NCI-H2107 treated with DMSO at 0.1 percent for 48 hours (cell line): ENCODE data around the gene THAP3.

ENCODE experiments used
- DNase-seq: peaks from one replicate; lab custom pipeline; 2025; ENCODE audit not compliant: unreplicated experiment; lab: John Stamatoyannopoulos, UW

The THAP3 gene

DNA sequence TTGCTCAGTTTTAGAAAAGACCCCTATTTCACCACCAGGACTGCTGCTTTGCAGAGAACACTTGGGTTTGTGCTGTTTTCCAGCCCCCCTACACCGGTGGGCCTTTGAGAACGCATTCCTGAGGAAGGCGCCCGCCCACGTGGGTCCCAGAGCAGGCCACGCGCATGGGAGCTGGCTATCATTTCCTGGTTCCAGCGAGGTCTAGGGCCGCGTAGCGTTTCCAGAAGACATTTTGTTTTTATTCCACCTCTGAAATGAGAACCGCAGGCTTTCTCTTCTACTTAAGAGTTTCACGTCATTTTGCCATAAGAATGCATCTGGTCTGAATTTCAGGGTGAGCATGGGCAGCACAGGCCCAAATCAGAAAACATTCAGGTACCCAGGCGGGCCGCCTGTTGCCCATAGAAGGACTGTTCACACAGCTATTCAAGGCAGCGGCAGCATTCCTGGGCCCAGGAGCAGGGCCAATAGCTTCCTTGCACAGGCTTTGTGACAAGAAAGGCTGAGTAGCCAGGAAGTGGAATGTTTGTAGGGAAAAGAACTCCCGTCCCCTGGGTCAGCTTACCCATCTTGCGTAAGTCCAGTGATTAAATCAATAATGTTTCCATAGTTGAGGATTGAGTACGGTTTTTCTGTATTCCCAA lies 20.6 kb upstream of the THAP3 start:
- no peak for DNase-seq

- no peak for DNase-seq
Measured at GRCh38 chr1:6612641-6613360, 11.9 kb upstream of the THAP3 start.

- peak; percentile 23 for DNase-seq
Measured at GRCh38 chr1:6613361-6614018, 11.2 kb upstream of the THAP3 start, which contains the start of gene PHF13. Gene PHF13 (plus strand): TSS chr1:6613731. CDS start chr1:6614067, 336 bp downstream.

DNA sequence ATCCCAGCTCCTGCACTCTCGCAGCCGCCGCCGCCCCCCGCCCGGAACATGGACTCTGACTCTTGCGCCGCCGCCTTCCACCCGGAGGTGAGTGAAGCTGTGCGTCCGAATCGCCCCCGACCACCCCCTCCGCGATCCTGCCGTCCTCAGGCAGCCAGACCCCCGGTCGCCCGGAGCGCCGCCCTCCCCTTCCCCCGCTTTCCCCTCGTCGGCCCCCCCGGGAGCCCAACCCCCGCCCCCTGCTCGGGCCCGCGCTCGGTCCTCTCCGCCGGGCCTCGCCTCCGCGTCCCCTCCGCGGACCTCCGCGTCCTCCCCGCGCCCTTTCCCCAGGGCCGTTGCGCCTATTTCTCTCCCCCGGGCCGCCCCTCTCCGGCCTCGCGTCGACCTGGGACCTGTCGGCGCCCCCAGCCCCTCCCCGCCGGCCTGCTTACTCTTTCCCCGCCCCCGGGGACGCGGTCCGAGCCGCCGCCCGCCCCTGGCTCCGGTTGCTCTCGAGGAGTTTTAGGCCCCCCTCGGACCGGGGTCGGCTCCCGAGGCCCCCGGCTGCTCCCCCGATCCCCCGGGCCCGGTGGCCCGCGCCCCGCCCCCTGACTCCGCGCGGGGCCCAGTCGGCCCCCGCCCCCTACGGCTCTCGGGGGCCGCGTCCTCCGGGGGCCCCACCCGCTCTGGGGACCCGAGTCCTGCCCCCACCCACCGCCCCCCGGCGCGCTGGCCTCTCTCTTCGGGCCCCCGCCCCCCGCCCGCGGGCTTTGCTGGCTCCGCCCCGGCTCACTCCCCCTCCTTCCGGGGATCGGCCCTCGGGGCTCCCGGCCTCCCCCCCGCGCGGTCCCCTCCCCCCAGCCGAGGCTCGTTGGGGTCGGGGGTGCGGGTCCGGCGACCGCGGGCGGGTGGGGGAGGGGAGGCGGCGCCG lies 10.4 kb upstream of the THAP3 start:
- DNase-seq, result no peak

GRCh38 chr1:6614929-6615785 lies 9.5 kb upstream of the THAP3 start:
- DNase-seq, result no peak

GRCh38 chr1:6619045-6619444 lies 5.6 kb upstream of the THAP3 start:
- DNase-seq, result no peak

DNA sequence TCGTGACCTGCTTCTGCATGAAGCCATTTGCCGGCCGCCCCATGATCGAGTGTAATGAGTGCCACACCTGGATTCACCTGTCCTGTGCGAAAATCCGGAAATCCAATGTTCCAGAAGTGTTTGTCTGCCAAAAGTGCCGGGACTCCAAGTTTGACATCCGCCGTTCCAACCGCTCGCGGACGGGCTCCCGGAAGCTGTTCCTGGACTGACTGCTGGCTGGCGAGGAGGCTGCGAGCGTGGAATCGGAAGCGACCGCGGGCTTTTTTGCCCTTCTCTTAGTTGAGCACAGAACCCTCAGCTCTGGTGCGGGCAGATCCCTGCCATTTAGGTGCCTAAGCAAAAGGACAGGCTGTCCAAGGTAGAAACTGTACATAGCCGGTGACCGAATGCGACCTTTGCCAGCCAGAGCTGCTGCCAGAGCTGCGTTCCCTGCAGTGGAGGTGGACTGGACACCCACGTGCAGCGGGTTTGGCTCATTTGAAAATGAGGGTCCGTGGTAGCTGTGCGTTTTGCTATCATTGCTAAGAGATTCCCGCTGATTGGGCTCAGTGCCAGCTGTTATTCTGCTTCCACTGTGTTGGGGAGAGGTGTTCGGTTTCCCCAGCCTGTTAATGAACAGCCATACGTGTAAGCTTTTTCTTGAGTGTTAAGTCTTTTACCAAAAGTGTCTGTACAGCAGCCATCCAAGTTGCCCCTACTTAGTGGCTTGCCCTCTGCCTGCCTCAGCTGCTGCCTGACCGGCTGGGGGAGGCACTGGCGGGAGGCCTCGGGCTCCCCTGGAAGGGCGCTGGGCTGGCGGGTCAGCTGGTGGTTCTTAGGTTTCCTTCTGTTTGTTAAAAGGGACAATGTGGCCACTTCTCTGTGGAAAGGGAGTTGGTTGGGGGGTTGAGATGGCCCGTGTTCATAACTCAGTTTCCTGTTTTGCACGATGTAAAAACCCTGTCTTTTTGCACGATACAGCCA lies 3.0 kb upstream of the THAP3 start:
- DNase-seq, result no peak

DNA sequence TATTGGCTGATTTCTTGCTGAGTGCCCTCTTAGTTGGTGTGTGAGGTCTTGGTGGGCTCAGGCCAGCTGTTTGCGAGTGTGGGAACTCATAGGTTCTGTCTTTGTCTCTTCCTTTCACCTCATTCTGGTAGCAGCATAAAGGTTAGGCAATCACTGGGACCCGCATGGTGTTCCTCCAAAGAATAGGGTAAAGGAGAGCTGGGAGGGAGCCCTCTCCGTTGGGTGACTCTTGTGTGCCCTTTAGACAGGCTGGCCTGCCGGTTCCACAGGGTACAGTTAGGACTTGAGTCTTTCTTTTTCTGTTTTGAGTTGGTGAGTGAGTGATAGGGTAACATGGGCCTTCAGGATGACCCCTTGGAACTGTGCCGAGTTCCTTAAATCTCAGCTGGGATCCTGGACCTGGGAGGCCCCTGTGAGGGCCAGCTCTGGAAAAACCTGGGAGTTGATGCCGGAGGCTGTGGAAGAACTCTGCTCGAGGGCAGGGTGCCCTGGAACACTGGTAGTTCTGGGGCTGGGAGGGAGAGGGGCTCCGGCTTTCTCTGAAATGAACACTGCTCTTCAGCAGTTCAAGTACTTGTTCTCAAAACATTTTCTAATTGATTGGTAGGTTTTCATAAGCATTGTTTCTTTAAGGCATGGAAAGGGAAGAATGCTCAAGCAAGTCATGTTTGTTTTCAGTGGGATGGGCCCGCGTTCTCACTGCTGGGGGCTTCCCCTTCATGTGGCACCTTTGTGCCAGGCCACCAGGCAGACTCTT lies 2.1 kb upstream of the THAP3 start:
- no peak for DNase-seq

- no peak for DNase-seq
Measured at GRCh38 chr1:6623269-6623965, 1.3 kb upstream of the THAP3 start.

DNA sequence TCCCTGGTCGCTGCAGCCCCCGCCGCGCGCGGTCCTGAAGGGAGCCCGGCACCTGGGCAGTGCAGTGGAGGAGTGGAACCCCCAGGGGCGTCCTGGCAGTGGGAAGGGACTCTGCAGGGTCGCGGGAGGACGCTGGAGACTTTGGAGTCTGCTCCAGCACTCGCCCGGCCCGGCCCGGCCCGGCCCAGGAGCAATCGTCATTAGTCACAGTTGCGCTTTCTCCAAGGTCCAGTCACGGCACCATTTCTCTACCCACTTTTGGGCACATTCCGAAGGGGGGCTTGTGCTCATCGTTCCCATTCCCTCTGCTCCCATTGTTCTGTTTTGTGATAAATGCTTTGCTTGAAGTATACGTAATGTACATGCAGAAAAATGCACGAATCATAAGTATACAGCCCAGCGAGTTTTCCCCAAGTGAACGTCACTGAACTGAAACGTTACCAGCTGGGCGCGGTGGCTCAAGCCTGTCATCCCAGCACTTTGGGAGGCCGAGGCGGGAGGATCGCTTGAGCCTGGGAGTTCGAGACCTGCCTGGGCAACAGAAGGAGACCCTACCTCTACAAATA lies 999 bp downstream of the THAP3 start:
- no peak for DNase-seq

DNA sequence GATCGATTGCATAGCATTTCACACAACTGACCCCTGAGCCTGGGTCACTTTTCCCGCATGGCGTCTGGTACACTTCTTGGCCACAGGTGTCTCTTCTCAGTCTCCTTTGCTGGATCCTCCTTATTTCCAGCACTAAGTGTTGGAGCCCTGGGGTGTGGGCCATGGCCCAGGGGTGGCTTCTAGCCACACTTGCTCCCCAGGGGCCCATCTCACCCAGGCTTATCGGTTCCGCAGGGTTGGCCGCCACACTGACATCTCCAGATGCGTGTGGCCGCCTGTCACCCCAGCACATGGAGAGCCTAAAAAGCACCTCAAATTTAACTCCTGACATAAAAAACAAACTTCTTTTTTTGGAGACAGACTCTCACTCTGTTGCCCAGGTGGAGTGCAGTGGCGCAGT lies 2.4 kb downstream of the THAP3 start:
- no peak for DNase-seq

DNA sequence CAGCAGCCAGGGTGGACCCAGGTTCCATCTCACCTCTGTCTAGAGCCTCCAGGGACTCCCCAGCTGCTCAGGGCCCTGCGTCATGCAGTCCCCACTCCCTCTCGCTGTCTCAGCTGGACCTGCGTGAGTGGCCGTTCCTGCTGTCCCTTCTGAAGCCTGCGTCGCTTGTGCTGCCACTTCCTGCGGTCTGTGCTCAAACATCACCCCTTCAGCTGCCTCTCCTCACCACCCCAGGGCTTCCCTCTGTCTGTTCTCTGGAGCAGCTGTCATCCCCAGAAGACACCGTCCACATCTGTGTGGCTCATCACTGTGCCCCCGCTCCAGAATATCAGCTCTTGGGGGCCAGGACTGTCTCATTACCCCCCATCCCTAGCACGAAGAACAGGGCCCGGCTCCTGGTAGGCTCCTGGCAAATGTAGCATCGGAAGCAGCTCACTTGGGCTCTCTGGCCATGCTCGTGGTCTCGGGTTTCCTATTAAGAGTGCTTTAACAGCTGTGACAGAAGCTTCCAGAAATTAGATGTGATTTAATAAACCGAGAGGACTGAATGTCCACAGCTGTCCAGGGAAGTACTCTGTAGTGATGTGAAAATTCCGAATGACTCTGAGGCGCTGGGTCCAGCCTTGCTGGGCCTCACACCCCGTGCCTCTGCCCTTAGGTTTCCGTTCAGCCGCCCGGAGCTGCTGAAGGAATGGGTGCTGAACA lies 3.3 kb downstream of the THAP3 start:
- no peak for DNase-seq

GRCh38 chr1:6628971-6629479 lies 4.4 kb downstream of the THAP3 start:
- DNase-seq, result no peak

GRCh38 chr1:6630027-6630426 lies 5.4 kb downstream of the THAP3 start:
- DNase-seq, result no peak

- no peak for DNase-seq
Measured at GRCh38 chr1:6631058-6631457, 6.4 kb downstream of the THAP3 start.
